SIG-M5 (cell line): ENCODE data around the gene MYLK.

Experiments used
- DNase-seq: peaks from one replicate; lab custom pipeline; 2025; lab: John Stamatoyannopoulos, UW

The MYLK gene

GRCh38 chr3:123590685-123591450 is 293.3 kb downstream of the MYLK start:
- DNase-seq, result no peak

- DNase-seq, result no peak
Measured at GRCh38 chr3:123587401-123587800, 296.7 kb downstream of the MYLK start.

- DNase-seq, result no peak
Measured at GRCh38 chr3:123586968-123587367, 297.2 kb downstream of the MYLK start.

GRCh38 chr3:123586131-123586530 is 298.0 kb downstream of the MYLK start:
- DNase-seq, result no peak

- peak; percentile 84 for DNase-seq
Measured at GRCh38 chr3:123584988-123585937, 298.9 kb downstream of the MYLK start, which contains the start of gene HACD2. HACD2 (minus strand) TSS chr3:123585053; CDS start chr3:123585027, 26 bp downstream.

- DNase-seq, result no peak
Measured at GRCh38 chr3:123584284-123584987, 299.7 kb downstream of the MYLK start.

- no peak for DNase-seq
Measured at GRCh38 chr3:123583561-123583960, 300.6 kb downstream of the MYLK start.

GRCh38 chr3:123582315-123582714 is 301.8 kb downstream of the MYLK start:
- DNase-seq, result no peak

- no peak for DNase-seq
Measured at GRCh38 chr3:123576122-123576521, 308.0 kb downstream of the MYLK start.

GRCh38 chr3:123571973-123572365 is 312.2 kb downstream of the MYLK start:
- no peak for DNase-seq

GRCh38 chr3:123571264-123571972 is 312.7 kb downstream of the MYLK start:
- no peak for DNase-seq

- no peak for DNase-seq
Measured at GRCh38 chr3:123568875-123569274, 315.3 kb downstream of the MYLK start.

GRCh38 chr3:123568034-123568433 is 316.1 kb downstream of the MYLK start:
- no peak for DNase-seq

- DNase-seq, result no peak
Measured at GRCh38 chr3:123564056-123564455, 320.1 kb downstream of the MYLK start.

GRCh38 chr3:123562547-123562946 is 321.6 kb downstream of the MYLK start:
- no peak for DNase-seq

GRCh38 chr3:123561188-123561587 is 322.9 kb downstream of the MYLK start:
- no peak for DNase-seq
